ENCODE measurements around the gene ADAM15. TPM values are rescaled to one million over a fixed set of nuclear protein-coding genes. Genes with fewer than 3 reads are reported as not detected.

The ADAM15 gene
- total and polyA plus RNA-seq, 2 donors (not counting 3 experiments of a cell fraction or from before 2014, with no cell fraction given), result 295 to 299 TPM

- intact Hi-C loops (cut with micrococcal nuclease) (loop anchor here (1.0 to 5.0 kb wide), 8 partner anchors 15 to 445 kb away; partner anchors contain the start of genes ADAM15, PBXIP1 and UBE2Q1), dilution Hi-C loops (cut with MboI; ENCODE audit: extremely low pct_ligation_motif_present, low sequenced_read_pairs) (no loop called here)
- peak within 1 kb of the TSS; percentile 87 for H3K4me2 ChIP-seq (ENCODE audit: insufficient read depth, low read length)
- peak within 1 kb of the TSS; percentile 57 to 94 (median 65) for H3K4me3 ChIP-seq (replicated peaks in 1 of 3; ENCODE audit: insufficient read depth in 1 of 3, low read depth in 1 of 3, low read length in 3 of 3)
- TF ChIP-seq MYC (IDR thresholded peaks at IDR 0.05; ENCODE audit: low read depth, low read length) (no peak), JUN (IDR thresholded peaks at IDR 0.05; ENCODE audit: borderline replicate concordance, insufficient read depth, insufficient read length, low read depth) (no peak), POLR2A (IDR thresholded peaks at IDR 0.05; ENCODE audit: low read depth, low read length) (no peak), EZH2 (IDR thresholded peaks at IDR 0.05; ENCODE audit: borderline replicate concordance, low read depth, low read length, severe bottlenecking) (no peak), CTCF (IDR thresholded peaks at IDR 0.05; ENCODE audit: extremely low read depth in 1 of 2, insufficient read depth in 1 of 2, low read depth in 1 of 2, low read length in 2 of 2) (no peak), FOS (IDR thresholded peaks at IDR 0.05; ENCODE audit: borderline replicate concordance, insufficient read depth, low read length) (no peak), POLR2AphosphoS5 (IDR thresholded peaks at IDR 0.05; ENCODE audit: insufficient read depth, low read depth, low read length) (no peak), GATA2 (IDR thresholded peaks at IDR 0.05; ENCODE audit: insufficient read depth, insufficient read length, low read depth, low read length) (no peak), MAX (IDR thresholded peaks at IDR 0.05; ENCODE audit: insufficient read depth, insufficient read length) (no peak)
- H3K36me3 ChIP-seq (ENCODE audit: control insufficient read depth in 2 of 2, extremely low read depth in 1 of 2, insufficient read depth in 2 of 2, low read length in 2 of 2), result no peaks in the 10 kb centered on the region
- H3K9ac ChIP-seq (replicated peaks; ENCODE audit: extremely low read depth, insufficient read depth, low read length), result peak within 1 kb of the TSS; percentile 69
- no peaks in the 10 kb centered on the region for H4K20me1 ChIP-seq (replicated peaks; ENCODE audit: control insufficient read depth, extremely low read depth, insufficient read depth, low read length)
- no peaks in the 10 kb centered on the region for H3K9me1 ChIP-seq (replicated peaks; ENCODE audit: control insufficient read depth, extremely low read depth, insufficient read depth, low read length)
- no peaks in the 10 kb centered on the region for H3K27me3 ChIP-seq (ENCODE audit: control insufficient read depth in 2 of 2, insufficient read depth in 2 of 2, low read length in 2 of 2)
- peaks cover 16% of the 10 kb centered on the region for H3K79me2 ChIP-seq (ENCODE audit: control insufficient read depth, insufficient read depth, low read length)
- peak; percentile 48 for FAIRE-seq
- BruUV-seq (replicated peaks), result no TSS peak
- peak within 1 kb of the TSS; percentile 93 for H2AFZ ChIP-seq (ENCODE audit: low read depth, low read length)
- DNase-seq (ENCODE audit: low read depth, low spot score), result peak; percentile 54
- CTCF ChIA-PET, result interaction anchor here (1.0 to 6.5 kb wide), 5 partner anchors 9 to 82 kb away, joined by 3 to 87 read pairs (median 4); partner anchors contain the start of genes LENEP, PYGO2 and SHC1
- peak within 1 kb of the TSS; percentile 63 for H3K27ac ChIP-seq (ENCODE audit: insufficient read depth, low read depth, low read length)
- peaks cover 25% of the 10 kb centered on the region for H3K4me1 ChIP-seq (ENCODE audit: control insufficient read depth, extremely low read depth, insufficient read depth, low read length)
- POLR2A ChIA-PET, result no interaction called here
- no peaks in the 10 kb centered on the region for H3K9me3 ChIP-seq (replicated peaks; ENCODE audit: control insufficient read depth, insufficient read depth, low read length)
These were observed 48.5 kb upstream of the ADAM15 start, which contains the start of gene ZBTB7B for GRCh38 chr1:155002464-155003226. Gene ZBTB7B (plus strand): TSS chr1:155002802. CDS start chr1:155014661, 11,859 bp downstream.

Data from endothelial cell of umbilical vein (primary cell).